NCI-H128 (cell line): ENCODE results near the gene LHFPL3.

Experiments
- DNase-seq: peaks from one replicate; lab custom pipeline; 2025; ENCODE audit not compliant: unreplicated experiment; lab: John Stamatoyannopoulos, UW

The LHFPL3 gene

GRCh38 chr7:104955276-104955675 lies 626.9 kb downstream of the LHFPL3 start:
- DNase-seq, result no peak
